Activated CD8-positive, alpha-beta T cell treated with anti-CD3 and anti-CD28 coated beads for 36 hours (primary cell): ENCODE measurements around the gene HSD17B3. TPM values are rescaled to one million over a fixed set of nuclear protein-coding genes. Genes with fewer than 3 reads are reported as not detected.
"Not testable (repeated sequence)": the region's sequence is repeated elsewhere in the genome, so short reads cannot be mapped to it uniquely, and the experiment has no call there.

ENCODE experiments used
- ATAC-seq: fragments of 200-7000 bp; cut with Tn5 transposase; one replicate; pipeline ENCODE4 v1.10.0; 2021; ENCODE audit warnings: mild to moderate bottlenecking, moderate library complexity
- CTCF ChIA-PET: fragments of 350-600 bp; sonication (Branson Sonifier 250); formaldehyde crosslinking; loops from one replicate; lab custom pipeline; 2021; ENCODE audit warnings: antibody characterized with exemption; lab: Charles Lee
- POLR2A ChIA-PET: fragments of 350-600 bp; sonication (Branson Sonifier 250); formaldehyde crosslinking; loops from one replicate; lab custom pipeline; 2021; ENCODE audit warnings: antibody characterized with exemption; lab: Charles Lee
- DNase-seq: peaks from one replicate; pipeline ENCODE4 v3.0.0-alpha.2; 2020
- H3K27ac Mint-ChIP-seq: one replicate; pipeline ENCODE4 v1.8.0; 2021; ENCODE audit warnings: mild to moderate bottlenecking, mixed read lengths
- H3K27me3 Mint-ChIP-seq: one replicate; pipeline ENCODE4 v1.8.0; 2021; ENCODE audit warnings: mixed read lengths
- H3K36me3 Mint-ChIP-seq: one replicate; pipeline ENCODE4 v1.8.0; 2021; ENCODE audit warnings: low read depth, mixed read lengths
- H3K4me1 Mint-ChIP-seq: one replicate; pipeline ENCODE4 v1.8.0; 2021; ENCODE audit warnings: low read depth, mixed read lengths
- H3K4me3 Mint-ChIP-seq: one replicate; pipeline ENCODE4 v1.8.0; 2021; ENCODE audit warnings: mild to moderate bottlenecking, moderate library complexity, mixed read lengths
- H3K9me3 Mint-ChIP-seq: one replicate; pipeline ENCODE4 v1.8.0; 2021; ENCODE audit warnings: mixed read lengths
- intact Hi-C: fragments of 100-400 bp; cut with micrococcal nuclease; formaldehyde crosslinking; loops from one replicate; pipeline ENCODE4 v1.10.0; 2022
- total RNA-seq, 2 experiments: library from RNA; stranded (reverse); gene quantifications; one replicate each; pipeline ENCODE4 v1.2.3, GENCODE V29; 2021
- TF ChIP-seq, protein P1 (sequence below): fragments of 200-600 bp; IDR thresholded peaks from one replicate; pipeline ENCODE4 v1.8.0; 2022; ENCODE audit warnings: antibody characterized with exemption, mild to moderate bottlenecking

HSD17B3 gene
- total RNA-seq, 2 experiments from 2014 or later: not detected

DNA sequence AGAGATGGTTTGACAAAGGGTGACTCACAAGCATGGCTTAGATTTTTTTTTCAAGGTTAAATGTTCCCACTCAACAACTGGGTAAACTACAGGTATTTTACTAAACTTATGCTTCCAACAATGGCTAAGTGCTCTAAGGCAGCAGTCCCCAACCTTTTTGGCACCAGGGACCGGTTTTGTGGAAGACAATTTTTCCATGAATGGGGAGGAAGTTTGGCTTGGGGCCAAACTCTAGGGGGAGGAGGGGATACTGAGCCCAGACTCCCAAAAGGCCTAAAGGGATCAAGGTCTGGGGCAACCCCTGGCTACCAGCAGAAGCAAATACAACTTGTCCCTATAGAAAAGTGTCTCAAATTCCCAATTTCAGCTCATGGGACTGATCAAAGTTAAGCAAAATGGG lies 32.0 kb upstream of the HSD17B3 start:
- DNase-seq (no peak), ATAC-seq (no peak)
- Mint-ChIP-seq H3K27me3 (no peaks in the 10 kb centered on the region), H3K4me1 (no peaks in the 10 kb centered on the region), H3K4me3 (no peak overlapping the region), H3K36me3 (no peaks in the 10 kb centered on the region), H3K27ac (no peak overlapping the region), H3K9me3 (no peaks in the 10 kb centered on the region)
- ChIA-PET POLR2A (interaction anchor here (0.5 kb wide), 1 partner anchor 80 kb away, joined by 3 read pairs; no protein-coding TSS in a partner anchor), CTCF (interaction anchor here (0.7 kb wide), 1 partner anchor 333 kb away, joined by 3 read pairs; no protein-coding TSS in a partner anchor)
- intact Hi-C loops: no loop called here
- TF ChIP-seq, protein P1, sequence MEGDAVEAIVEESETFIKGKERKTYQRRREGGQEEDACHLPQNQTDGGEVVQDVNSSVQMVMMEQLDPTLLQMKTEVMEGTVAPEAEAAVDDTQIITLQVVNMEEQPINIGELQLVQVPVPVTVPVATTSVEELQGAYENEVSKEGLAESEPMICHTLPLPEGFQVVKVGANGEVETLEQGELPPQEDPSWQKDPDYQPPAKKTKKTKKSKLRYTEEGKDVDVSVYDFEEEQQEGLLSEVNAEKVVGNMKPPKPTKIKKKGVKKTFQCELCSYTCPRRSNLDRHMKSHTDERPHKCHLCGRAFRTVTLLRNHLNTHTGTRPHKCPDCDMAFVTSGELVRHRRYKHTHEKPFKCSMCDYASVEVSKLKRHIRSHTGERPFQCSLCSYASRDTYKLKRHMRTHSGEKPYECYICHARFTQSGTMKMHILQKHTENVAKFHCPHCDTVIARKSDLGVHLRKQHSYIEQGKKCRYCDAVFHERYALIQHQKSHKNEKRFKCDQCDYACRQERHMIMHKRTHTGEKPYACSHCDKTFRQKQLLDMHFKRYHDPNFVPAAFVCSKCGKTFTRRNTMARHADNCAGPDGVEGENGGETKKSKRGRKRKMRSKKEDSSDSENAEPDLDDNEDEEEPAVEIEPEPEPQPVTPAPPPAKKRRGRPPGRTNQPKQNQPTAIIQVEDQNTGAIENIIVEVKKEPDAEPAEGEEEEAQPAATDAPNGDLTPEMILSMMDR: no peak

DNA sequence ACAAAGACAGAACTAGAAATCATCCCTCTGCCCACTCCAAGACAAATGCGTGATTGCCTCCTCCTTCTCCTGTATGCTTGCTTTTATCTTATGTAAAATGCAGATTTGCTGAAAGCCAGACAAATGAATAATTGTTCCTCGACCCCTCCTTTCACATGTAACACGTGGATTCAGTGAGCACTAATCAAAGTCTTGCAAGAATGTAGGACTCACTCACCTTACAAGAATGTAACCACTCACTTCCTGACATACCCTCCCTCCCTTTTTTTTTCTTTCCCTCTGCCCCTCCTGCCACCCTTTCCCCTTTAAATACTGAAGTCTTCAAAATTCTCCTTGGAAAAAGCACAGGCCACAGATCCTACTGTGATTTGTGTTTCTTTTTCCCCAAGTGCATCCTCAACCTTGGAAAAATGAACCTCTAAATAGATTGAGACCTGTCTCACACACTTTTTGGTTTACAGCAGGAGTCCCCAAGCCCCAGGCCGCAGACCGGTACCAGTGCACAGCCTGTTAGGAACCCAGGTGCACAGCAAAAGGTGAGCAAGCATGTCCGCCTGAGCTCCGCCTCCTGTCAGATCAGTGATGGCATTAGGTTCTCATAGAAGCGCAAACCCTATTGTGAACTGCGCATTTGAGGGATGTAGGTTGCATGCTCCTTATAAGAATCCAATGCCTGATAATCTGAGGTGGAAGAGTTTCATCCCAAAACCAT lies 29.4 kb upstream of the HSD17B3 start:
- no peaks in the 10 kb centered on the region for H3K36me3 Mint-ChIP-seq
- no peak overlapping the region for H3K4me3 Mint-ChIP-seq
- POLR2A ChIA-PET: interaction anchor here (0.6 kb wide), 1 partner anchor 317 kb away, joined by 3 read pairs; no protein-coding TSS in a partner anchor
- CTCF ChIA-PET: interaction anchor here (0.7 kb wide), 1 partner anchor 12 kb away, joined by 3 read pairs; no protein-coding TSS in a partner anchor
- no peaks in the 10 kb centered on the region for H3K27me3 Mint-ChIP-seq
- H3K27ac Mint-ChIP-seq: no peak overlapping the region
- TF ChIP-seq, protein P1: no peak
- ATAC-seq: no peak
- no peaks in the 10 kb centered on the region for H3K4me1 Mint-ChIP-seq
- DNase-seq: no peak
- no peaks in the 10 kb centered on the region for H3K9me3 Mint-ChIP-seq
- intact Hi-C loops: no loop called here

DNA sequence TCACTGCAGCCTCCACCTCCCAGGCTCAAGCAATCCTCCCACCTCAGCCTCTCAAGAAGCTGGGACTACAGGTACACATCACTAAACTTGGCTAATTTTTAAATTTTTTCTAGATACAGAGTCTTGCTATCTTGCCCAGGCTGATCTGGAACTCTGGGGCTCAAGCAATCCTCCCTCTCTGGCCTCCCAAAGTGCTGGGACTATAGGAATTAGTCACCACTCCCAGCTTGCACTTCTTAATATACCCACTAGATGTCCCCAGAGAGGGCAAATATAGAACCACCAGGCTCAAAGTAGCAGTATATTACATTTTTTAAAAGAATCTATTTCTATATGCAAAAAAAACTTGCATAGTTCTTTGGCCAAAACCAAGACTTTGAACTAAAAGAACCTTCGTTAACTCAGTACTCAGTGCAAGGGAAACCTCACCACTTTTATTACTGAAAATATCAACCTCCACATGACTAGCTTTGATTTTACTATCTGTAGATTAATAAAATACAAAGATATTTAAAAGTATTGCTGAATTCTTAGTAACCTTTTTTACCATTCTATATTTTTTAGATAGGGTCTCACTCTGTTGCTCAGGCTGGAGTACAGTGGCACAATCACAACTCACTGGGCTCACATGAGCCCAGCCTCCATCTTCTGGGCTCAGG lies 25.8 kb upstream of the HSD17B3 start:
- ATAC-seq (peak; percentile 84), DNase-seq (peak; percentile 57)
- TF ChIP-seq, protein P1: peak; percentile 93
- intact Hi-C loops: loop anchor here (5.0 kb wide), 1 partner anchor 324 kb away; no protein-coding TSS in a partner anchor
- no peaks in the 10 kb centered on the region for H3K9me3 Mint-ChIP-seq
- no peak overlapping the region for H3K4me3 Mint-ChIP-seq
- no peaks in the 10 kb centered on the region for H3K4me1 Mint-ChIP-seq
- ChIA-PET CTCF (interaction anchor here (0.9 to 6.2 kb wide), 19 partner anchors 10 to 339 kb away, joined by 3 to 29 read pairs (median 4); no protein-coding TSS in a partner anchor), POLR2A (no interaction called here)
- no peaks in the 10 kb centered on the region for H3K27me3 Mint-ChIP-seq
- H3K27ac Mint-ChIP-seq: no peak overlapping the region
- H3K36me3 Mint-ChIP-seq: no peaks in the 10 kb centered on the region

DNA sequence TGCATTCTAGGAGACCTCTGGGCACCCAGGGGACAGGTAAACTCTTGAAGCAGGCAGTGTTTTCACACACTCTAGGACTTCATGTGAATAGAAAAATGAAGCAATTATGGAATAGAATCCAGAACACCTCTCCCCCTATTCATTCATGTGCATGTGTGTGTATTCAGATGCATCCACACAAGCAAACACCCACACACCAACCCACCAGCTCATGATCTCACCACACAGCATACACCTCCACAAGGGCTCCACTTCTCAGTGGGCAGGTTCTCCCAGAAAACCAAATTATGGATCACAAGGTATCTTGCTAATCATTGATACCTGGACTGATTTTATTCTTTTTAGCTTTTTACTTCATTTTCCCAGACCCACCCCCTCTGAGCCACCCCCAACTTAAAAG lies 21.2 kb upstream of the HSD17B3 start:
- TF ChIP-seq, protein P1: no peak
- Mint-ChIP-seq H3K9me3 (no peaks in the 10 kb centered on the region), H3K27ac (no peak overlapping the region), H3K36me3 (no peaks in the 10 kb centered on the region), H3K4me3 (no peak overlapping the region), H3K27me3 (no peaks in the 10 kb centered on the region), H3K4me1 (no peaks in the 10 kb centered on the region)
- intact Hi-C loops: no loop called here
- ATAC-seq (no peak), DNase-seq (no peak)
- ChIA-PET CTCF (interaction anchor here (3.4 to 6.2 kb wide), 2 partner anchors 91 to 344 kb away, joined by 14 to 29 read pairs; no protein-coding TSS in a partner anchor), POLR2A (no interaction called here)

DNA sequence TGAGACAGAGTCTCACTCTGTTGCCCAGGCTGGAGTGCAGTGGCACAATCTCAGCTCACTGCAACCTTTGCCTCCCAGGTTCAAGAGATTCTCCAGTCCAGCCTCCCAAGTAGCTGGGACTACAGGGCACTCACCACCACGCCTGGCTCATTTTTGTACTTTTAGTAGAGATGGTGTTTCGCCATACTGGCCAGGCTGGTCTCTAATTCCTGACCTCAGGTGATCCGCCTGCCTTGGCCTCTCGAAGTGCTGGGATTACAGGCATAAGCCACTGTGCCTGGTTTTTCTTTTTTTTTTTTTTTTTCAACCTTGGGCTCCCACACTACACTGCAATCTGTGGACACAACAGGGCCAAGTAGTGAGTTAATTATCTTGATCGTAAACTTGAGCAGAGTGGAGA lies 20.8 kb upstream of the HSD17B3 start:
- POLR2A ChIA-PET: interaction anchor here (0.6 kb wide), 1 partner anchor 89 kb away, joined by 3 read pairs; no protein-coding TSS in a partner anchor
- CTCF ChIA-PET: not testable (repeated sequence)

DNA sequence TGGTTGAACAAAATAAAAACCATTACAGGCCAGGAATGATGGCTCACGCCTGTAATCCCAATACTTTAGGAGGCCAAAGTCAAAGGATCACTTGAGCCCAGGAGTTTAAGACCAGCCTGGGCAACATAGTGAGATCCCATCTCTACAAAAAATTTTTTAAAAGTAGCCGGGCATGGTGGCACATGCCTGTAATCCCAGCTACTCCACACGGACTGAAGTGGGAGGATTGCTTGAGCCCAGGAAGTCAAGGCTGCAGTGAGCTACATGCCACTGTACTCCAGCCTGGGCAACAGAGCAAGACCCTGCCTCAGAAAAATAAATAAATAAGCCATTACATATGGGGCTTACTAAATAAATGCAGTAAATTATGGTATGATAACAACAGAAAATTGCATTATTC lies 20.2 kb upstream of the HSD17B3 start:
- H3K4me3 Mint-ChIP-seq, intact Hi-C loops, H3K27ac Mint-ChIP-seq, CTCF ChIA-PET, ATAC-seq, H3K36me3 Mint-ChIP-seq, H3K27me3 Mint-ChIP-seq, DNase-seq, H3K9me3 Mint-ChIP-seq, H3K4me1 Mint-ChIP-seq: not testable (repeated sequence)
- POLR2A ChIA-PET: interaction anchor here (0.6 kb wide), 1 partner anchor 89 kb away, joined by 3 read pairs; no protein-coding TSS in a partner anchor

More for the DNA sequence above, 20.8 kb upstream of the HSD17B3 start:
- H3K9me3 Mint-ChIP-seq, H3K4me3 Mint-ChIP-seq, H3K27ac Mint-ChIP-seq, DNase-seq, H3K27me3 Mint-ChIP-seq, H3K36me3 Mint-ChIP-seq, intact Hi-C loops, H3K4me1 Mint-ChIP-seq, ATAC-seq: not testable (repeated sequence)
